Keratinocyte (primary cell): ENCODE results near the gene ANKS1B.

Experiments used
- CTCF ChIP-seq, 3 experiments: IDR thresholded peaks in 1 of 3; conservative IDR thresholded peaks in 1 of 3; optimal IDR thresholded peaks in 1 of 3; 2 replicates in 2 of 3; 3 replicates in 1 of 3; pipeline versions ENCODE3 to v1.5.1; 2011; ENCODE audit warnings: low read length in 3 of 3, mild to moderate bottlenecking in 3 of 3, moderate library complexity in 2 of 3, control low read depth in 1 of 3, inconsistent platforms in 1 of 3; ENCODE audit not compliant: insufficient read depth in 2 of 3; ENCODE audit errors: extremely low read depth in 1 of 3
- EZH2 ChIP-seq: IDR thresholded peaks from one replicate; pipeline ENCODE4 v1.6.1; 2012; ENCODE audit warnings: inconsistent platforms, mild to moderate bottlenecking, low read length, moderate library complexity

- no peak for TF ChIP-seq CTCF (optimal IDR thresholded peaks at IDR 0.05 in 1 of 3, IDR thresholded peaks at IDR 0.05 in 1 of 3, conservative IDR thresholded peaks at IDR 0.05 in 1 of 3; ENCODE audit: extremely low read depth in 1 of 3, insufficient read depth in 2 of 3, low read length in 3 of 3)
- no peak for TF ChIP-seq EZH2
Observed at GRCh38 chr12:99975321-99975720, 9.4 kb downstream of the ANKS1B start.
